ENCODE measurements around the gene HBA1. TPM values are rescaled to one million over a fixed set of nuclear protein-coding genes. Genes with fewer than 3 reads are reported as not detected.
"Not testable (repeated sequence)": the region's sequence is repeated elsewhere in the genome, so short reads cannot be mapped to it uniquely, and the experiment has no call there.

HBA1 gene
- total RNA-seq, 4 donors from 2014 or later = 56.8 to 998 (median 122) TPM

DNA sequence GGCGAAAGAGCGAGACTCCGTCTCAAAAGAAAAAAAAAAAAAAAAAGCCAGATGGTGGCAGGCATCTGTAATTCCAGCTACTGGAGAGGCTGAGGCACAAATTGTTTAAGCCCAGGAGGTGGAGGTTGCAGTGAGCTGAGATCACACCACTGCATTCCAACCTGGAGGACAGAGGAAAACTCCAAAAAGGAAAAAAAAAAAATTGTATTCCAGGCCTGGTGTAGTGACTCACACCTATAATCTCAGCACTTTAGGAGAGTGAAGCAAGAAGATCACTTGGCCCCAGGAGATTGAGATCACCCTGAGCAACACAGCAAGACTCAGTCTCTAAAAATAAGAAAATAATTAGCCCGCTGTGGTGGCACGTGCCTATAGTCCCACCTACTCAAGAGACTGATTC lies 23.9 kb downstream of the HBA1 start:
- DNase-seq (ENCODE audit: low spot score) (no peak), ATAC-seq (ENCODE audit: low FRiP score) (no peak)
- TF ChIP-seq, protein P1, sequence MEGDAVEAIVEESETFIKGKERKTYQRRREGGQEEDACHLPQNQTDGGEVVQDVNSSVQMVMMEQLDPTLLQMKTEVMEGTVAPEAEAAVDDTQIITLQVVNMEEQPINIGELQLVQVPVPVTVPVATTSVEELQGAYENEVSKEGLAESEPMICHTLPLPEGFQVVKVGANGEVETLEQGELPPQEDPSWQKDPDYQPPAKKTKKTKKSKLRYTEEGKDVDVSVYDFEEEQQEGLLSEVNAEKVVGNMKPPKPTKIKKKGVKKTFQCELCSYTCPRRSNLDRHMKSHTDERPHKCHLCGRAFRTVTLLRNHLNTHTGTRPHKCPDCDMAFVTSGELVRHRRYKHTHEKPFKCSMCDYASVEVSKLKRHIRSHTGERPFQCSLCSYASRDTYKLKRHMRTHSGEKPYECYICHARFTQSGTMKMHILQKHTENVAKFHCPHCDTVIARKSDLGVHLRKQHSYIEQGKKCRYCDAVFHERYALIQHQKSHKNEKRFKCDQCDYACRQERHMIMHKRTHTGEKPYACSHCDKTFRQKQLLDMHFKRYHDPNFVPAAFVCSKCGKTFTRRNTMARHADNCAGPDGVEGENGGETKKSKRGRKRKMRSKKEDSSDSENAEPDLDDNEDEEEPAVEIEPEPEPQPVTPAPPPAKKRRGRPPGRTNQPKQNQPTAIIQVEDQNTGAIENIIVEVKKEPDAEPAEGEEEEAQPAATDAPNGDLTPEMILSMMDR (IDR thresholded peaks at IDR 0.05) = no peak

DNA sequence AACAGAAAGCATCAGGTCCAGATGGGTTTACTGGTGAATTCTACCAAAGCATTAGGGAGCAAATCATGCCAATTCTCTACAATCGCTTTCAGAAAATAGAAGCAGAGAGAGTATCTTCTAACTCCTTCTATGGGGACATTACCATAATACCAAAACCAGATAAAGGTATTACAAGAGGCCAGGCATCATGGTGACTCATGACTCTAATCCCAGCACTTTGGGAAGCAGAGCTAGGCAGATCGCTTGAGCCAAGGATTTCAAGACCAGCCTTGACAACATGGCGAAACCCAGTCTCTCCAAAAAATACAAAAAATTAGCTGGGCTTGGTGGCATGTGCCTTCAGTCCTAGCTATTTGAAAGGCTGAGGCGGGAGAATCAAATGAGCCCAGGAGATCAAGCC lies 26.8 kb downstream of the HBA1 start:
- no peak for DNase-seq (ENCODE audit: low spot score)
- ATAC-seq (ENCODE audit: low FRiP score) = no peak

DNA sequence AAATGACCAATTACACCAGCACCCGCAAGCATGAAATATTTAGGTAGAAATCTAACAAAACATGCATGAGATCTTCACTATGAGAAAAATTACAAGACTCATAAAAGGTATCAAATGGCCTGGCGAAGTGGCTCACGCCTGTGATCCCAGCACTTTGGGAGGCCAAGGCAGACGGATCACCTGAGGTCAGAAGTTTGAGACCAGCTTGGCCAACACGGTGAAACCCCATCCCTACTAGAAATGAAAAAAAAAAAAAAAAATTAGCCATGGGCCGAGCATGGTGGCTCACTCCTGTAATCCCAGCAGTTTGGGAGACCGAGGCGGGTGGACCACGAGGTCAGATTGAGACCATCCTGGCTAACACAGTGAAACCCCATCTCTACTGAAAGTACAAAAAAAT lies 27.6 kb downstream of the HBA1 start:
- DNase-seq (ENCODE audit: low spot score); ATAC-seq (ENCODE audit: low FRiP score): not testable (repeated sequence)

More for the DNA sequence above, 26.8 kb downstream of the HBA1 start:
- TF ChIP-seq, protein P1 (IDR thresholded peaks at IDR 0.05) = no peak

DNA sequence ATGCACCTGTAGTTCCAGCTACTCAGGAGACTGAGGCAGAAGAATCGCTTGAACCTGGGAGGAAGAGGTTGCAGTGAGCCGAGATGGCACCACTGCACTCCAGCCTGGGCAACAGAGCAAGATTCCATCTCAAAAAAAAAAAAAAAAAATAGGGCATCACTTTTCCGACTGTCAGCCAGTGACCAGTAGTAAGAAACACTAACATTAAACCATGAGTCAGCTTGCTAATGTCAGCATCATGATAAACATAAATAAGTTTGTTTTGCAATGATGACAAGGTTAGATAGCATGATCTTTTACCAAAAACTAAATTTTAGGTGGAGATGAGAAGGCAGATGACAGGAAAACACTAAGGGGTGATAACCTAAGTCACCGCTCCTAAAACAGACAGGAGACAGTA lies 32.9 kb downstream of the HBA1 start:
- not testable (repeated sequence) for ATAC-seq (ENCODE audit: low FRiP score); DNase-seq (ENCODE audit: low spot score)

DNA sequence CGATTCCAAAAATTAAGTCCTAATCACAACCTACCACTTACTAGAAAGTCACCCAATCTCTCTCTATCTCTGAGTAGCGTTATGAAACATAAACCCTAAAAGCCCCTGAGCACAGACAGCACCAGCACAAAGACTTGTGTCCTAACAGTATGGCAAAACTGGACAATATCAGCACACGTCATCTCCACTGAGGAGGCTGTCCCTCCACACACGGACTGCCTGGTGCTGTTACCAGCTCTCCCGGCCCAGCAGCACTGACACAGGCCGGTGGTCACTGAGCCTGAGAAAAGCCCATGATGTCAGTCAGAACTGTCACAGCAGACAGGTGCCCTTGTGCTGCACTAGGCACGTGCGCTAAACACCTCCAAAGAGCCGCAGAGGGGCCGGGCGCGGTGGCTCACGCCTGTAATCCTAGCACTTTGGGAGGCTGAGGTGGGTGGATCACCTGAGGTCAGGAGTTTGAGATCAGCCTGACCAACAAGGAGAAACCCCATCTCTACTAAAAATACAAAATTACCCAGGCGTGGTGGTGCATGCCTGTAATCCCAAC lies 35.2 kb downstream of the HBA1 start:
- ATAC-seq (ENCODE audit: low FRiP score); DNase-seq (ENCODE audit: low spot score): not testable (repeated sequence)

DNA sequence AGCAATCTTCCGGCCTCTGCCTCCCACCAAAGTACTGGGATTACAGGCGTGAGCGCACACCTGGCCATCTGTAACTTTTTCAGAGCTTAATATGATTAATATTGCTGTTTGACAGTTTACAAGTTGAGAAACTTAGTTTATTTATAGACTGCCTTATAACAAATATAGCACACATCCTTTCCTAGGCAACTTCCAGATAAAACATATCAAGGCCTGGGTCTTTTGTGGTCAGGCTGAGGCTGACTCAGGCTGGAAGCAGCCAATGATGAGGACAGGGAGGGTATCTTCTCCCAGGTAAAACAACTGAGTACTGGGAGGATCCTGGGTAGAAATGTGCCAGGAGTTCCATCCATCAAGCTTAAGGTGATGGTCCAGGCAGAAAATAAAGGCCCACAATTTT lies 36.5 kb downstream of the HBA1 start:
- DNase-seq (ENCODE audit: low spot score) = no peak
- TF ChIP-seq, protein P1 (IDR thresholded peaks at IDR 0.05) = no peak
- ATAC-seq (ENCODE audit: low FRiP score) = no peak

DNA sequence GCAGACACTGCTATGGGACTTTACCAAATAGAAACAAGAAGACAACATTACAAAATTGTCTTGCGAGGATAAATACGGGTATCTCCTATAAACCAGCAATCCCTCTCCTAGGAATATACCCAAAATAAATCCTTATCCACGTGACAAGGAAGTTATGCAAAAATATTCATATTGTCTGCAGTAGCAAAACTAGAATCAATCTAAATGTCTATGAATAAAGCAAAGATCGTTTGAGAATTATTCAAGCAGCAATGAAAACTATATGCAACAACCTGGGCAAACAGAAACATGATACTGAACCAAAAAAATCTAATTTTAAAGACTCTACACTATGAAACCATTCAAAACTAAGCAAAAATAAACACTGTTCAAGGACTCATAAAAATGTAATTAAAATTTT lies 43.5 kb downstream of the HBA1 start:
- no peak for ATAC-seq (ENCODE audit: low FRiP score)
- DNase-seq (ENCODE audit: low spot score) = no peak
- TF ChIP-seq, protein P1 (IDR thresholded peaks at IDR 0.05) = no peak

Small RNA genes within 50 kb of the gene (small RNA-seq; reads per million reads assigned to genes)
- not detected for gene RF00019

Other genes starting within 250 kb of the HBA1 start
- gene POLR3K, start 123.1 kb upstream of the HBA1 start, total RNA-seq = 1 to 10 TPM; 3.4 to 6.3 (median 4.1) TPM
- gene SNRNP25, start 122.9 kb upstream of the HBA1 start, total RNA-seq = 10 to 100 TPM; 14.1 to 20.3 (median 17.6) TPM
- 10 to 100 TPM; 17.7 to 66.8 (median 18.8) TPM for gene RHBDF1, start 104.0 kb upstream of the HBA1 start, total RNA-seq
- gene MPG, start 98.5 kb upstream of the HBA1 start, total RNA-seq = 100 to 1,000 TPM in 1 of 4 donors, 10 to 100 TPM in 3; 49.1 to 107 (median 87.2) TPM
- 10 to 100 TPM; 14.5 to 25.5 (median 20.2) TPM for gene NPRL3, start 38.0 kb upstream of the HBA1 start, total RNA-seq
- gene HBZ, start 24.0 kb upstream of the HBA1 start, total RNA-seq = not detected
- not detected for gene HBM, start 10.7 kb upstream of the HBA1 start, total RNA-seq
- gene HBA2, start 3.8 kb upstream of the HBA1 start, total RNA-seq = 1,000 to 10,000 TPM in 1 of 4 donors, 100 to 1,000 TPM in 2, 10 to 100 TPM in 1; 91.3 to 2,323 (median 185) TPM
- 1 to 10 TPM in 1 of 4 donors, not detected in 3; 3.0 TPM for gene HBQ1, start 3.8 kb downstream of the HBA1 start, total RNA-seq
- 100 to 1,000 TPM in 1 of 4 donors, 10 to 100 TPM in 3; 52.7 to 115 (median 76.8) TPM for gene LUC7L, start 52.8 kb downstream of the HBA1 start, total RNA-seq
- gene FAM234A, start 58.1 kb downstream of the HBA1 start, total RNA-seq = 100 to 1,000 TPM in 1 of 4 donors, 10 to 100 TPM in 3; 48.5 to 119 (median 69.3) TPM
- gene RGS11, start 99.3 kb downstream of the HBA1 start, total RNA-seq = 10 to 100 TPM in 2 of 4 donors, 1 to 10 TPM in 2; 5.0 to 23.5 (median 13.8) TPM
- gene ARHGDIG, start 103.9 kb downstream of the HBA1 start, total RNA-seq = 10 to 100 TPM in 1 of 4 donors, 1 to 10 TPM in 2, not detected in 1; 2.3 to 12.2 (median 5.9) TPM
- 1 to 10 TPM in 3 of 4 donors, not detected in 1; 1.5 to 5.3 (median 2.7) TPM for gene PDIA2, start 106.5 kb downstream of the HBA1 start, total RNA-seq
- 10 to 100 TPM; 17.0 to 36.6 (median 20.9) TPM for gene AXIN1, start 176.0 kb downstream of the HBA1 start, total RNA-seq
- 10 to 100 TPM; 53.3 to 58.2 (median 53.9) TPM for gene MRPL28, start 193.9 kb downstream of the HBA1 start, total RNA-seq
- gene PGAP6, start 205.3 kb downstream of the HBA1 start, total RNA-seq = 10 to 100 TPM; 27.3 to 41.1 (median 39.0) TPM
- gene NME4, start 220.5 kb downstream of the HBA1 start, total RNA-seq = 100 to 1,000 TPM in 1 of 4 donors, 10 to 100 TPM in 3; 49.5 to 115 (median 79.3) TPM
- gene DECR2, start 225.2 kb downstream of the HBA1 start, total RNA-seq = 10 to 100 TPM; 16.5 to 30.9 (median 21.4) TPM
- 10 to 100 TPM; 24.9 to 52.2 (median 48.7) TPM for gene RAB11FIP3, start 249.0 kb downstream of the HBA1 start, total RNA-seq